A673 (cell line): Measurements from ENCODE around the gene RRAS. TPM values are rescaled to one million over a fixed set of nuclear protein-coding genes. Genes with fewer than 3 reads are reported as not detected.

Experiments
- BruUV-seq: library from RNA; stranded (reverse); fragments of 400-500 nt; replicated peaks from 2 replicates; lab custom pipeline; 2021; lab: Mats Ljungman, UMichigan
- CTCF ChIA-PET: fragments of 300-600 bp; sonication (Branson Sonifier 250); formaldehyde crosslinking; loops from one replicate; lab custom pipeline; 2022; ENCODE audit warnings: antibody characterized with exemption; lab: Charles Lee
- POLR2A ChIA-PET: fragments of 300-600 bp; sonication (Branson Sonifier 250); formaldehyde crosslinking; loops from one replicate; lab custom pipeline; 2022; ENCODE audit warnings: antibody characterized with exemption; ENCODE audit not compliant: low non-redundant PET; lab: Charles Lee
- DNase-seq: peaks from one replicate; pipeline ENCODE4 v3.0.0-alpha.2; 2015; ENCODE audit warnings: low spot score
- H3K27ac ChIP-seq: fragments of 200-600 bp; sonication (generic); 2 replicates; pipeline ENCODE4 v1.5.1; 2016; ENCODE audit warnings: mixed run types, low read depth, mild to moderate bottlenecking, mixed read lengths, antibody characterized with exemption, low read length; ENCODE audit not compliant: poor library complexity, severe bottlenecking
- H3K27me3 ChIP-seq: fragments of 200-600 bp; sonication (generic); replicated peaks from 2 replicates; pipeline ENCODE4 v1.6.1; 2017; ENCODE audit warnings: mixed run types, low read depth, mild to moderate bottlenecking, mixed read lengths, antibody characterized with exemption, low read length; ENCODE audit not compliant: insufficient read depth, poor library complexity
- H3K36me3 ChIP-seq: fragments of 200-600 bp; sonication (generic); 2 replicates; pipeline ENCODE4 v1.6.1; 2016; ENCODE audit warnings: mixed run types, mild to moderate bottlenecking, mixed read lengths, antibody characterized with exemption, low read length; ENCODE audit not compliant: insufficient read depth, poor library complexity, severe bottlenecking
- H3K4me1 ChIP-seq: fragments of 200-600 bp; sonication (generic); 2 replicates; pipeline ENCODE4 v1.6.1; 2017; ENCODE audit warnings: mixed run types, mild to moderate bottlenecking, mixed read lengths, antibody characterized with exemption, low read length; ENCODE audit not compliant: insufficient read depth, poor library complexity, severe bottlenecking
- H3K4me3 ChIP-seq: fragments of 200-600 bp; sonication (generic); 2 replicates; pipeline ENCODE4 v1.5.1; 2016; ENCODE audit warnings: low read depth, mixed run types, mild to moderate bottlenecking, mixed read lengths, low read length; ENCODE audit not compliant: poor library complexity, severe bottlenecking
- H3K9me3 ChIP-seq: fragments of 200-600 bp; sonication (generic); 2 replicates; pipeline ENCODE4 v1.6.1; 2016; ENCODE audit warnings: mixed run types, low read depth, mild to moderate bottlenecking, mixed read lengths, antibody characterized with exemption, low read length; ENCODE audit not compliant: poor library complexity, severe bottlenecking
- CTCF ChIP-seq: fragments of 300-800, 200-600 bp; sonication (generic); conservative IDR thresholded peaks from 2 replicates; pipeline ENCODE4 v1.5.1; 2017; ENCODE audit warnings: low read depth, mild to moderate bottlenecking, antibody characterized with exemption, low read length, moderate library complexity, mixed read lengths
- EZH2 ChIP-seq: fragments of 200-600 bp; sonication (generic); IDR thresholded peaks from 2 replicates; pipeline ENCODE4 v1.6.1; 2017; ENCODE audit warnings: borderline replicate concordance, low read depth, mild to moderate bottlenecking, mixed read lengths, antibody characterized with exemption, low read length; ENCODE audit not compliant: poor library complexity, severe bottlenecking
- intact Hi-C: fragments of 100-400 bp; cut with micrococcal nuclease; formaldehyde crosslinking; loops from one replicate; pipeline ENCODE4 v1.10.0; 2022; ENCODE audit not compliant: unreplicated experiment
- total RNA-seq: library from RNA; stranded (reverse); gene quantifications from 2 replicates; pipeline ENCODE4 v1.2.3, GENCODE V29; 2021

RRAS gene
- total RNA-seq, 1 experiment from 2014 or later: 27.6 TPM

- DNase-seq: no peak
- peaks cover 62% of the 10 kb centered on the region for H3K36me3 ChIP-seq
- peaks cover 7% of the 10 kb centered on the region for H3K4me1 ChIP-seq
- ChIA-PET CTCF (interaction anchor here (0.6 kb wide), 1 partner anchor 158 kb away, joined by 3 read pairs; the partner anchor contains the start of gene MED25), POLR2A (no interaction called here)
- no peak overlapping the region for H3K27ac ChIP-seq
- H3K27me3 ChIP-seq: no peaks in the 10 kb centered on the region
- H3K9me3 ChIP-seq: no peaks in the 10 kb centered on the region
- intact Hi-C loops: no loop called here
- BruUV-seq: no TSS peak
- H3K4me3 ChIP-seq: no peak overlapping the region
- TF ChIP-seq CTCF (no peak), EZH2 (no peak)
Measured at GRCh38 chr19:49660338-49660961, 20.5 kb upstream of the RRAS start.

GRCh38 chr19:49658566-49659442 lies 18.9 kb upstream of the RRAS start:
- Histone ChIP-seq H3K4me1 (peaks cover 2% of the 10 kb centered on the region), H3K27me3 (no peaks in the 10 kb centered on the region), H3K36me3 (peaks cover 79% of the 10 kb centered on the region), H3K9me3 (no peaks in the 10 kb centered on the region), H3K4me3 (no peak overlapping the region), H3K27ac (no peak overlapping the region)
- no TSS peak for BruUV-seq
- TF ChIP-seq EZH2 (no peak), CTCF (no peak)
- DNase-seq: no peak
- POLR2A ChIA-PET: no interaction called here
- intact Hi-C loops: no loop called here
- CTCF ChIA-PET: no interaction called here

GRCh38 chr19:49658139-49658517 lies 18.2 kb upstream of the RRAS start:
- TF ChIP-seq CTCF (no peak), EZH2 (no peak)
- TSS peak; percentile 71 for BruUV-seq
- ChIA-PET POLR2A (no interaction called here), CTCF (no interaction called here)
- intact Hi-C loops: no loop called here
- Histone ChIP-seq H3K4me3 (no peak overlapping the region), H3K27ac (no peak overlapping the region), H3K9me3 (no peaks in the 10 kb centered on the region), H3K27me3 (no peaks in the 10 kb centered on the region), H3K4me1 (no peaks in the 10 kb centered on the region), H3K36me3 (peaks cover 83% of the 10 kb centered on the region)
- DNase-seq: no peak
